ENCODE data around the gene HSBP1L1.

GRCh38 chr18:79950515-79951341 lies 13.7 kb upstream of the HSBP1L1 start:
- TF ChIP-seq MAX (IDR thresholded peaks at IDR 0.05; ENCODE audit: insufficient read depth, insufficient read length) (no peak), POLR2A (IDR thresholded peaks at IDR 0.05; ENCODE audit: low read depth, low read length) (no peak)
- TF ChIP-seq, protein P1, sequence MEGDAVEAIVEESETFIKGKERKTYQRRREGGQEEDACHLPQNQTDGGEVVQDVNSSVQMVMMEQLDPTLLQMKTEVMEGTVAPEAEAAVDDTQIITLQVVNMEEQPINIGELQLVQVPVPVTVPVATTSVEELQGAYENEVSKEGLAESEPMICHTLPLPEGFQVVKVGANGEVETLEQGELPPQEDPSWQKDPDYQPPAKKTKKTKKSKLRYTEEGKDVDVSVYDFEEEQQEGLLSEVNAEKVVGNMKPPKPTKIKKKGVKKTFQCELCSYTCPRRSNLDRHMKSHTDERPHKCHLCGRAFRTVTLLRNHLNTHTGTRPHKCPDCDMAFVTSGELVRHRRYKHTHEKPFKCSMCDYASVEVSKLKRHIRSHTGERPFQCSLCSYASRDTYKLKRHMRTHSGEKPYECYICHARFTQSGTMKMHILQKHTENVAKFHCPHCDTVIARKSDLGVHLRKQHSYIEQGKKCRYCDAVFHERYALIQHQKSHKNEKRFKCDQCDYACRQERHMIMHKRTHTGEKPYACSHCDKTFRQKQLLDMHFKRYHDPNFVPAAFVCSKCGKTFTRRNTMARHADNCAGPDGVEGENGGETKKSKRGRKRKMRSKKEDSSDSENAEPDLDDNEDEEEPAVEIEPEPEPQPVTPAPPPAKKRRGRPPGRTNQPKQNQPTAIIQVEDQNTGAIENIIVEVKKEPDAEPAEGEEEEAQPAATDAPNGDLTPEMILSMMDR (IDR thresholded peaks at IDR 0.05; ENCODE audit: extremely low read depth in 1 of 2, insufficient read depth in 1 of 2, low read depth in 1 of 2, low read length in 2 of 2) = no peak
